SJCRH30 (cell line): ENCODE measurements around the gene SNX22. TPM values are rescaled to one million over a fixed set of nuclear protein-coding genes. Genes with fewer than 3 reads are reported as not detected.

ENCODE experiments used
- DNase-seq, 2 experiments: peaks; one replicate each; pipeline ENCODE4 v3.0.0-alpha.2; 2015 to 2020
- H3K27ac ChIP-seq: fragments of 250-450 bp; sonication (Bioruptor Pico); 2 replicates; pipeline ENCODE4 v1.5.1; 2020; ENCODE audit warnings: mild to moderate bottlenecking, moderate library complexity
- H3K27me3 ChIP-seq: fragments of 250-450 bp; sonication (Bioruptor Pico); 2 replicates; pipeline ENCODE4 v1.5.1; 2020; ENCODE audit warnings: mild to moderate bottlenecking, moderate library complexity
- H3K36me3 ChIP-seq: fragments of 250-450 bp; sonication (Bioruptor Pico); 2 replicates; pipeline ENCODE4 v1.5.1; 2020; ENCODE audit warnings: mild to moderate bottlenecking, moderate library complexity
- H3K4me1 ChIP-seq: fragments of 250-450 bp; sonication (Bioruptor Pico); 2 replicates; pipeline ENCODE4 v1.5.1; 2020; ENCODE audit warnings: mild to moderate bottlenecking, moderate library complexity
- H3K4me3 ChIP-seq: fragments of 250-450 bp; sonication (Bioruptor Pico); 2 replicates; pipeline ENCODE4 v1.5.1; 2020; ENCODE audit warnings: mild to moderate bottlenecking, moderate library complexity
- H3K9me3 ChIP-seq: fragments of 250-450 bp; sonication (Bioruptor Pico); replicated peaks from 2 replicates; pipeline ENCODE4 v1.5.1; 2020; ENCODE audit warnings: mild to moderate bottlenecking, moderate library complexity
- total RNA-seq: library from RNA; depleted of rRNA; stranded (reverse); fragments of >200 nt; shearing (Covaris generic); gene quantifications from 2 replicates; pipeline ENCODE4 v1.2.3, GENCODE V29; 2014

Gene SNX22
- total RNA-seq, 1 experiment from 2014 or later: 1.6 TPM

DNA sequence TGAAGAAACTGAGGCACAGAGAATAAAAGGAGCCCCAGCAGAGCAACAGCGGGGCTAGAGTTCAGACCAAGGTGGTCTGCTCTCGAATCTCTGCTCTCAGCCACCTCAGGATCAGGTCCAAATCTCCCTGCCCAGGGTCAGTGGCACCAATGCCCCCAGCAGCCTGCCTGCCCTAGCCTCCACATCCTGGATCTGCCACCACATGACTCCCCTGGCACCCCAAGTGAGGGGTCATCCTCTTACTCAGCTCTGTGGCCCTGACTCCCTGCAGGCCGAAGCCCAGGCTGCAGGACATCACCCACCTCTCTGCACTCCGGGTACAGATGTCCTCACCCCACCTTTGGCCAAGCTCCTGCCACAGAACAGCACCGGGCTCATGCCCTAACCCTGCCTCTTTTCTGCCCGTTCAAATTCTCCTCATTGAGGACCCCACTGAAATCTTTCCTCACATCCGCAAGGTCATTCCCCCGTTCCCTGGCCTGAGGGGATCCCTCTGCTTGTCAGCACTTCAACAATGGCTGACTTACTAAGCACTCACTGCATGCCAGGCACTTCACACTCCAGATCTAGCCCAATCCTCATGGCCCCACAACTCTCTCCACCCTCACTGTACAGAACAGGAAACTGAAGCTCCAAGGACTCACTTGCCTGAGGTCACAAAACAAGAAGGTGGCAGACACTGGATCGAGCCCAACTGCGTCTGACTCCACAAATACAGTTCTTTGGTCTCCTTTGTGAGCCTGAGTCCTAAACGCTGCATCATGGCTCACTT, 7.0 kb downstream of the SNX22 start:
- Histone ChIP-seq H3K36me3 (peaks cover 60% of the 10 kb centered on the region), H3K9me3 (no peaks in the 10 kb centered on the region), H3K27ac (no peak overlapping the region), H3K4me3 (no peak overlapping the region), H3K27me3 (no peaks in the 10 kb centered on the region), H3K4me1 (peaks cover 3% of the 10 kb centered on the region; the same call in 1 of the 2 replicates)
- no peak for DNase-seq

DNA sequence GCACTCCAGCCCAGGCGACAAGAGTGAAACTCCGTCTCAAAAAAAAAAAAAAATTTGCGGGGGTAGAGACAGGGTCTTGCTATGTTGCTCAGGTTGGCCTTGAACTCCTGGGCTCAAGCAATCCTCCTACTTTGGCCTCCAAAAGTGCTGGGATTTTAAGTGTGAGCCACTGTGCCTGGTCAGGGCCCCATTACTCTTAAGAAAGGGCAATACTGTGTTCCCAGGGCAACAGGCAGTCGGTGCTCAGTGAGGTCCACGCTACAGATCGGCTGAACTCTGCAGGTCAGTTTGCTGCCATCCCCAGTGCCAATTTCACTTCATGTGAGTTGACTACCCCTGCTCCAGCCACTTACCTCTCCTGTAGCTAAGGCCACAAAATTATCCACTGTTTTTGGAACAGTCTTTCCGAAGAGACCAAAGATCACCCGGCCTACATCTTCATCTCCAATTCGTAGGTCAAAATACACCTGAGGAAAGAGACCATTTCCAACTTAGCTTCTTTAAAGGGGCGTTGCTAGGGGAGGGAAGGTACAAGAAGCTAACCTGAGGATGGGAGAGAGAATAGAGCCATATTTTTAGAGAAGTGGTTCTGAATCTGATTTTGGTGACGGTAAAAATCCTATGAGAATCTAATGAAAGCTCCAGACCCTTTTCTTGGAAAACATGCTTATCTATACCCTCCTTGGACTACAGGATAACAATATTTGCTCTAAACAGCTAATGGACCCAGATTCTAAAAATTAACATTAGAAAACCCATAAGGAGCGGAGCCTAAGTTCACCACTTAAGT, 10.4 kb downstream of the SNX22 start:
- peak overlapping the region; percentile 87 for H3K4me3 ChIP-seq
- H3K36me3 ChIP-seq: peaks cover 49% of the 10 kb centered on the region
- peaks cover 5% of the 10 kb centered on the region; the same call in 1 of the 2 replicates for H3K4me1 ChIP-seq
- H3K9me3 ChIP-seq: no peaks in the 10 kb centered on the region
- H3K27ac ChIP-seq: peak overlapping the region; percentile 63
- DNase-seq: no peak
- no peaks in the 10 kb centered on the region for H3K27me3 ChIP-seq

- peaks cover 5% of the 10 kb centered on the region; the same call in 1 of the 2 replicates for H3K4me1 ChIP-seq
- H3K9me3 ChIP-seq: no peaks in the 10 kb centered on the region
- H3K27me3 ChIP-seq: no peaks in the 10 kb centered on the region
- DNase-seq: no peak
- peak overlapping the region; percentile 63 for H3K27ac ChIP-seq
- H3K4me3 ChIP-seq: peak overlapping the region; percentile 87
- H3K36me3 ChIP-seq: peaks cover 43% of the 10 kb centered on the region
Observed at GRCh38 chr15:64162478-64162868, 10.9 kb downstream of the SNX22 start.

- peak within 1 kb of the TSS; percentile 63 for H3K27ac ChIP-seq
- H3K36me3 ChIP-seq: peaks cover 37% of the 10 kb centered on the region
- no peaks in the 10 kb centered on the region for H3K9me3 ChIP-seq
- H3K4me1 ChIP-seq: peaks cover 5% of the 10 kb centered on the region; the same call in 1 of the 2 replicates
- peak within 1 kb of the TSS; percentile 87 for H3K4me3 ChIP-seq
- DNase-seq: peak; percentile 97 to 98
- no peaks in the 10 kb centered on the region for H3K27me3 ChIP-seq
Observed at GRCh38 chr15:64162869-64163658, 11.5 kb downstream of the SNX22 start, which contains the start of gene PPIB. TSS of gene PPIB (minus strand) at chr15:64163022. CDS start at chr15:64162986, 36 bp downstream.

DNA sequence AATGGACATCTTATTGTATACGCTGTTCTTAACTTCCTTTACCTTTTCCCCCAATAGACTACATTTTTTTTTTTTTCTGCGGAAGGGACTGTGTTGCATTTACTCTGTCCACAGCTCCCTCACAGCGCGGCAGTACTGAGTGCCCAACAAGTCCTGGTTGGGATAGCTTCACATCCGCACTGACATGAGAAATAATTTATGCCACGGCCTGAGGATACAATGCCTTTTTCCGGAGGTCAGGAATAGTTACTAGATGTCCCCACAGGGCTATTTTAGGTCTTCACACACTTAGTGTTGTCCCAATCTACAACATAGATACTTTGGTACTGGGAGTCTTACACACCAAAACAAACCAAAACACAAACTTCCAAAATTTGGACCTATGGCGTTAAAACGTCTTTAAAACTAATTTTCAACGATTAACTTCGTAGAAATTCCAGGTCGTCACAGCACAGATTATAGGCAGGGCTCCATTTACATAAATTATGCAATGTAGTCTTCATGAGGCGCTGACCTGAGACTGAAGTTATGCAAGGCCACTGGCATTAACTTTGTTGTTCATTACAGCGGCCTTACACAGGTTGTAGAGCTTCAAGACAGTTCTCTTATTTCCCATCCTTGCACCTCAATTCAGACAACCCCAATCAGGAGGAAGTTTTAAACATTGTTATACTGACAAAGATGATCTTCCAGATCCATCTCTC, 12.3 kb downstream of the SNX22 start:
- H3K9me3 ChIP-seq: no peaks in the 10 kb centered on the region
- peak overlapping the region; percentile 87 for H3K4me3 ChIP-seq
- H3K27ac ChIP-seq: peak overlapping the region; percentile 21
- peaks cover 5% of the 10 kb centered on the region; the same call in 1 of the 2 replicates for H3K4me1 ChIP-seq
- peaks cover 29% of the 10 kb centered on the region for H3K36me3 ChIP-seq
- DNase-seq: peak; percentile 42 to 63
- no peaks in the 10 kb centered on the region for H3K27me3 ChIP-seq

GRCh38 chr15:64164436-64164835, 12.9 kb downstream of the SNX22 start:
- Histone ChIP-seq H3K9me3 (no peaks in the 10 kb centered on the region), H3K36me3 (peaks cover 23% of the 10 kb centered on the region), H3K27ac (no peak overlapping the region), H3K27me3 (no peaks in the 10 kb centered on the region), H3K4me3 (no peak overlapping the region), H3K4me1 (peaks cover 5% of the 10 kb centered on the region; the same call in 1 of the 2 replicates)
- DNase-seq: no peak

GRCh38 chr15:64166102-64166890, 14.8 kb downstream of the SNX22 start:
- Histone ChIP-seq H3K4me1 (peaks cover 5% of the 10 kb centered on the region; the same call in 1 of the 2 replicates), H3K36me3 (peaks cover 5% of the 10 kb centered on the region), H3K4me3 (no peak overlapping the region), H3K27ac (no peak overlapping the region), H3K27me3 (no peaks in the 10 kb centered on the region), H3K9me3 (no peaks in the 10 kb centered on the region)
- no peak for DNase-seq

- Histone ChIP-seq H3K4me3 (no peak overlapping the region), H3K27ac (no peak overlapping the region), H3K27me3 (no peaks in the 10 kb centered on the region), H3K9me3 (no peaks in the 10 kb centered on the region), H3K36me3 (no peaks in the 10 kb centered on the region; the same call in 1 of the 2 replicates), H3K4me1 (no peaks in the 10 kb centered on the region)
- no peak for DNase-seq
Observed at GRCh38 chr15:64180235-64180824, 28.8 kb downstream of the SNX22 start.

GRCh38 chr15:64182859-64183370, 31.4 kb downstream of the SNX22 start:
- Histone ChIP-seq H3K9me3 (no peaks in the 10 kb centered on the region), H3K27ac (no peak overlapping the region), H3K4me1 (no peaks in the 10 kb centered on the region), H3K4me3 (no peak overlapping the region), H3K36me3 (peaks cover 4% of the 10 kb centered on the region; the same call in 1 of the 2 replicates), H3K27me3 (no peaks in the 10 kb centered on the region)
- DNase-seq: no peak

DNA sequence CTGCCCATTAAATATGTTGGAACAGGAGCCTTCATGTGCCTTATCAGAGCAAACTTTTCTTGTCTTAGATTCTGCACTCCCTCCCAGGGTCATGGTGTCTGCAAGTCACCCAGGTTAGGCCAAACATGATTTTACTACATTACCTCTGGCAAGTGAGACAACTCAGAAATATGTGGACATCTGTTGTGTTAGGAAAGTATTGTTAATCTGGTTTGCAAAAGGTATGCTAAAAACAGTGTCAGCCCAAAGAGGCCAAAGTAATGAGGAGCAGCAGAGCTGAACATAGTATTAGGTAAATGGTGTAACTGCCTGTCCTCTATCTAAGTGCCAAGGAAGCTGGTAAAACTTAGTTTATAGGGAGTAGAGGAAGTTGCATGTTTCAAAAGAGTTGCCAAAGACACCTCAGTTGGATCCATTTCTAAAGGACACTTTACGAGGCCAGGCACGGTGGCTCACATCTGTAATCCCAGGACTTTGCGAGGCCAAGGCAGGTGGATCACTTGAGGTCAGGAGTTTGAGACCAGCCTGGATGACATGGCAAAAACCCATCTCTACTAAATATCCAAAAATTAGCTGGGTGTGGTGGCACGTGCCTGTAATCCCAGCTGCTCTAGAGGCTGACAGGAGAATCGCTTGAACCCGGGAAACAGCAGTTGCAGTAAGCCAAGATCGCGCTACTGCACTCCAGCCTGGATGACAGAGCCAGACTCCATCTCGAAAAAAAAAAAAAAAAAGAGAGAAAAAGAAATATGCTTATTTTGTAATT, 33.8 kb downstream of the SNX22 start:
- Histone ChIP-seq H3K36me3 (peaks cover 8% of the 10 kb centered on the region; the same call in 1 of the 2 replicates), H3K4me3 (no peak overlapping the region), H3K27me3 (no peaks in the 10 kb centered on the region), H3K4me1 (no peaks in the 10 kb centered on the region), H3K9me3 (no peaks in the 10 kb centered on the region), H3K27ac (no peak overlapping the region)
- DNase-seq: no peak

DNA sequence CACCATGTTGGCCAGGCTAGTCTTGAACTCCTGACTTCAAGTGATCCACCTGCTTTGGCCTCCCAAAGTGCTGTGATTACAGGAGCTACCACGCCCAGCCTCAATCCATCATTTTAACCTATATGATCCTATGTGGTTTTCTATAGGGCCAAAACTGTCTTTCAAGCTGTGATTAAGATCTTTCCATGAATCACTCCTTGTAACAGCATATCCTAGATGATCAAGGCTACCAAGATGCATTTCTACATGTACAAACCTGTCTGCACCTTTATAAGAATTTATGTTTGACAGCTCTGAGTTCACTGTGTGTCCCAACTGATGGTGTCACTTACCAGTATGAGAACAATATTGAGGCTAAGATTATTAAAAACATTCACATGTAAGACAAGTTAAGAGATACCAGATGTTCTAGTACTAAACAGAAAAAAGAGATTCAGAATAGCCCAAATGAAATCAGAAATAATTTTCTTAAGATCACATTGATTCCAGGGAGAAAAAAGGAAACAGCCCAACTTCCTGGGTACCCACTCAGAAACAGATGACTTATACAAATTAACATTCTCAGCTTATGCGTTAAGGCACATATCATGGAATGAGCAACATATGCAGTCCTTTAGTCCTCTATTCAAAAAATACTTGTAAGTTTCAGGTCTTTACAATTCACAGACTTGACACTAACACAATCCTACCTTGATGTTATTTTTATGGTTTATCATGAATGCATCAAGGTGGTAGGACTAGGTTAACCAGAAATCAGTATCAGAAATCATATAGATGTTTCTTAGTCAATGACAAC, 36.1 kb downstream of the SNX22 start:
- Histone ChIP-seq H3K4me3 (no peak overlapping the region), H3K36me3 (peaks cover 8% of the 10 kb centered on the region; the same call in 1 of the 2 replicates), H3K9me3 (no peaks in the 10 kb centered on the region), H3K27ac (no peak overlapping the region), H3K27me3 (no peaks in the 10 kb centered on the region), H3K4me1 (no peaks in the 10 kb centered on the region)
- no peak for DNase-seq
